Dermis microvascular lymphatic vessel endothelial cell (primary cell): ENCODE measurements around the gene ROPN1. TPM values are rescaled to one million over a fixed set of nuclear protein-coding genes. Genes with fewer than 3 reads are reported as not detected.
"Not testable (repeated sequence)": the region's sequence is repeated elsewhere in the genome, so short reads cannot be mapped to it uniquely, and the experiment has no call there.

Source experiments
- DNase-seq, 2 donors: peaks; one replicate each; pipeline versions ENCODE4 v3.0.0 to v3.0.0-alpha.2; 2010; ENCODE audit warnings: low read depth in 2 of 2
- total RNA-seq: library from RNA; depleted of rRNA; stranded (reverse); fragments of >200 nt; gene quantifications from 2 replicates; pipeline ENCODE4 v1.2.1, GENCODE V29; 2014

ROPN1 gene
- not detected in 2 replicates for total RNA-seq

DNA sequence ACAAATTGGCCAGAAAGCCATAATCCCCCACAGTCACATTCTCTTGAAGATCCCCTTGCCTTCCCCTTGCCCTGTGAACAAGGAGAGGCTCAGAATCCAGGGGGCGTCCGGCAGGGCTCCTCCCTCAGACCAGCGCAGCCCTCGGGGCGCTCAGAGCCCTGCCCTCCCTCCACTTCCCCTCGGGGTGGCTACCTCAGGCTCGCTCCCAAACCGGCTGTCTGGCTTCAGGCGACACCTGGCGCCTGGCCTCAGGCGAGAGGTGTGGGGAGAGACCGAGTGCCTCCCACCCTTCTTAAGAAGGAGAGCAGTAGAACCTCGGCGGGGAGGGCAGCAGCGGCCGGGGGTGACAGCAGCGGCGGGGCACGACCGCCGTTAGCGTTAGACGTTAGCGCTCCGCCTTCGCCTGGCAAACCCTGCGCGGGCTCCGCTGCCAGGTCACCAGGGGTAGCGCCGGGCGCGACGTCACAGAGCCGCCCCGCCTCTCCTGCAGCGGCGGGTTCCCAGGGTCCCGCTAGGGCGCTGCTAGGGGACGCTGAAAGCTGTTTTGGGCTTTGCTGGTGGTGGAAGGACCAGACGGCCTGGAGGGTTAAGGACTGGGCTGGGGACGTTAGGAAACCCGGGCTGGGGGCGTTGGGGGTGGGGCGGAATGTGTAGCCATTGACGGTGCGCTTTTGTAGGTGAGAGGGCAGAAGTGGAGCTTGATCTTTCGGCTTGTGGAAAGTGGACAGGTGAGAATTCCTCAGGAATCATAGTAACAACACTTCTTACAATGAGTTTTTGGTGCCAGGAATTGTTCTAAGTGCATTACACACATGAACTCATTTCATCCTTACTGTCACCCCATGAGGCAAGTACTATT is at the start of gene ROPN1:
Gene ROPN1 (minus strand): TSS at position 395 of the 859 bp plus-strand sequence. CDS start 11,643 bp downstream, outside the sequence.
- not testable (repeated sequence) for DNase-seq

GRCh38 chr3:124041553-124041952 is 49.6 kb upstream of the ROPN1 start:
- no peak for DNase-seq

DNA sequence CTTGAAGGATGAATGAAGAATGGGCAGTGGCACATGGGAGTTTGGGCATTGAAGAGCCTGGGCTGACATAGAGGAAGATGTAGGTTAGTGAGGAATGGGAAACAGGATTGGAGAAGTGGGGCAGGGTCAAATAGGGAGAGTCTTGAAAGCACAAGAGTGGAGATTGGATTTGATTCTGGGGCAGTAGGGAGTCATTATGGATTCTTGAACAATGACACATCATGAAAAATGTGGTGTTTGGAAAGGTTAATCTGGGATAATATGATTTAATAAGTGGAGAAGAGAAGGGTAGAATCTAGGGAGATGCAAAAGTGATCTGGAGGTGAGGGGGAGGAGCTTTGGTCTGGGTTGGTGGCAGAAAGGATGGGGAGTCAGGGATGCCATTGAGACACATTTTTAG is 45.4 kb upstream of the ROPN1 start:
- no peak for DNase-seq

GRCh38 chr3:124036214-124036613 is 44.3 kb upstream of the ROPN1 start:
- not testable (repeated sequence) for DNase-seq

GRCh38 chr3:124035463-124036121 is 43.7 kb upstream of the ROPN1 start:
- DNase-seq, result no peak

DNA sequence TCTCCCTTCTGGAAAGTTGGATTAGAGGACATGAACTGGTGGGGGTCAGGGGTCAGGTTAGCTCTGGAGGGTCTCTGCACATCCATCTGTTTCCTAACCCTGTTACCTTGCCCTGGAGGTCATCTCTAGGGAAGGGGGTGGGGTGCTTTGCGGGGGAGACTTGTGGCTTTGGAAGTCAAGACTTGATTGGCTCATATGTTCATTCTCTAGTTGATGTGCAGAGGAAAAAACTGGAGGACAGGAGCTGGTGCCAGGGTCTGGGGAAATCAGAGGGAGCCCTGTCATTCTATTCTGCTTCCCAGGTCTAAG is 42.9 kb upstream of the ROPN1 start:
- no peak for DNase-seq

DNA sequence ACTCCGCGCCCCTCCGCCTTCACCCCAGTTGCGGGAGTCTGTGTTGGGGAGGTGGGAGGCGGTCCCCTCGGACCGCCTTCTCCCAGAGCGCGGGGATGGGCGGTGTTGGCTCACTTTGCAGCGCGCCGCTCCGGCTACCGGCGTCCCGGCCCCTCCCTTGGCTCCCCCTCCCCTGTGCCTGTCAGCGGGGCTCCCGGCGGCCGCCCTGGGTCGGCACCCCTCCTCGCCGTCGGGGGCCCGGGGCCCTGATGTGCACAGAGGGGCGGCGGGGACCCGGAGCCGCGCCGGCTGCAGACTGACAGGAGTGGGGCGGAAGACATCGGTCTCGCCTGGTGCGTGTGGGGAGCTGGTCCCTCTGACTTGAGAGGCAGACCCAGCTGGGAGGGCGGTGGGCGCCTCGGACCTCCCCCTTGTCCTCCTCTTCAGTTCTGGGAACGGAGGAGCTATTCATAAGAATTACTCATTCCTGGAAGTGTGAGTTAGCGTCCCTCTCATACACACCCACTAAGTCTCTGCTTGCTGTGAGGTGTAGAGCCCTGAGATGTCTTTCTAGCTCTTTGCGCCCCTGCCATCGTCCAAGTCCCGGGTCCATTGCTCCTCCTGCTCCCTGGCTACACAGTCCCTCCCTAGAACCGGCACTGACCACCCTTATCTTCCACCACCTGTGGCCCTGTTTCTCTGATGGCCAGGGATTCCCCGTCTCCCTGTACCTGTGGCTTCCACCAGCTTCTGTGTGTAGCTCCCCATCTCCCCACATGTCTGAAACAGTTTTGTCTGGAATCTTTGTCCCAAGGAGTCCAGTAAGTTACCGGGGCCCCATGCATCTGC is 42.3 kb upstream of the ROPN1 start:
- DNase-seq, result peak in 1 of 2 donors; percentile 34

- DNase-seq, result no peak
Observed at GRCh38 chr3:124033360-124034015, 41.6 kb upstream of the ROPN1 start, which contains the start of gene KALRN. TSS of gene KALRN (plus strand) at chr3:124033369.

DNA sequence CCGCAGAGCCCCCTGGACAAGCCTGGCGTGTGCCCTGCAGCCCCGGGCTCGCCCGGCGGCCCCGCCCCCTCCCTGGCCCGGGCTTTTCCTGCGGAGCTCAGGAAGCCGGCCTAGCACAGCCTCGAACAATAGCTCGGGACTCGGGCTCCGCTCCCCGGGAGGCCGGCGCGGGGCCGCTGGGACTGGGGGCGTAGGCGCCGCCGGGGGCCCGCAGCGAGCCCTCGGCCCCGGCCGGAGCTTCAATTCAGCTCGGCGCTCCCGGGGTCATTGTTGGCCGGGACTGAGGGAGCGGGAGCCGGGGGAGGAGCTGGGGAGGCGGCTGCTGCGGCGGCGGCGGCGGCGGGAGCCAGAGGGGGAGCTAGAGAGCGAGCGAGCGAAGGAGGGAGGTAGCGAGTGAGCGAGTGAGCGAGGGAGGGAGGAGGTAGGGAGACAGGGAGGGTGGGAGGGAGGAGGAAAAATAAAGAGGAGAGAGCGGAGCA is 41.0 kb upstream of the ROPN1 start:
- DNase-seq, result peak; percentile 70 to 89

- DNase-seq, result peak in 1 of 2 donors; percentile 31
Observed at GRCh38 chr3:124032311-124032880, 40.5 kb upstream of the ROPN1 start.

GRCh38 chr3:124026516-124026915 is 34.6 kb upstream of the ROPN1 start:
- peak in 1 of 2 donors; percentile 50 for DNase-seq

DNA sequence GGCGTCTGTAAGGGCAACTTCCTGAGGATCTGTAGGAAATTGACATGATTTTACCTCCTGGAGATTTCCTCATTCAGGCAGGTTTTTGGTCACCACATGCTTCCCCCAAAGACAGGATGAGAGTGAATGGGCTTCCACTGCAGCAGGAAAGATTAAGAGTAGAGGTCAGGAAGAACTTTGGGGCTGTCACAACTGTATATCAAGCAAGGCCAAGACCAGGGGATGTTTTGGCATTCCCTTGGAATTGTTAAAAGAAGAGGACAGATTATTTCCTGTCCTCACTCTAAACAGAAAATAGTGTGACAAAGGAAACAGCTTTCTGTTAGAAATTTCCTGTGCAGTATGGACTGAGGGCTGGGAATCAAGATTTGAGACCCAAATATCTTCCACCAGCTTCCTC is 31.6 kb upstream of the ROPN1 start:
- DNase-seq, result peak; percentile 74 to 85

- DNase-seq, result no peak
Observed at GRCh38 chr3:124019291-124019690, 27.4 kb upstream of the ROPN1 start.

- DNase-seq, result peak; percentile 57 to 75
Observed at GRCh38 chr3:124017502-124017901, 25.6 kb upstream of the ROPN1 start.

DNA sequence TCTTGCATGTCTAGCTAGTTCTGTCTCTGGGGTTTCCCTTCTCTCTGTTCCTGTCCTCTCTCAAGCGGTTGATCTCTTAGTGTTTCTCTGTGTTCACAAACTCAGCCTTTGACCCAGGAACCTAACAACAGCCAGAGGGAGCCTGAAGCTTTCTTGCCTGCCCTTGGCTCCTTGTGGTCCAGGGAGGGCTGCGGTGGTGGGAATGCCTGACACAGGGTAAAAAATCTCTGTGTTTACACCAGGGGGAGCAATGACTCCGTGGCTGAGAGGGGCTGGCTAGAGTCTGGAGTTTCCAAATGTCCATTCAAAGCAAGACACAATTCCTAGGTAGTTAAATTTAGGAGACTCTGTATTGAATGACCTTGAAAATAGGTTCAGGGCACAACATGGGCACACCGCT is 24.6 kb upstream of the ROPN1 start:
- peak in 1 of 2 donors; percentile 44 for DNase-seq

GRCh38 chr3:124014366-124014942 is 22.5 kb upstream of the ROPN1 start:
- DNase-seq, result peak in 1 of 2 donors; percentile 30

- not testable (repeated sequence) for DNase-seq
Observed at GRCh38 chr3:124008321-124008720, 16.4 kb upstream of the ROPN1 start.

- DNase-seq, result no peak
Observed at GRCh38 chr3:124007186-124007585, 15.3 kb upstream of the ROPN1 start.

- DNase-seq, result not testable (repeated sequence)
Observed at GRCh38 chr3:124002405-124003079, 10.6 kb upstream of the ROPN1 start.

DNA sequence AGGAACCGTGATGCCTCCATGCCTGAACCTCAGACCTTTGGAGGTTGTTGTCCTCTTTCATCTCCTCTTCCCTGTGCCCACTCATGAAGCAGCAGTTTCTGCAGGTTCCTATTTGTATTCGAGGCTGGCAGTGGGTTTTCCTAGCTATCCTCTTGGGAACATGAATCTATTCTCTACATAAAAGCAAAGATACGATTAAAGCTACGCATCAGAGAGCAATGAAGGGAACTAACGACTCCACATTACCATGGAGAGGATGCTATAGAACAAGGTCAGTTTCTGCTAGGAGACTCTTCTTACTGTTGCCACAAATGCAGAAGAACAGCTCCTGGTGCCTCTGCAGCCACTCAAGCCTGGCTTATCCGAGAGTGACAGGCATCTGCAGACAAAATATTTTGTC is 9.4 kb upstream of the ROPN1 start:
- DNase-seq, result not testable (repeated sequence)
